RWPE1 (cell line): ENCODE data around the gene FGFR2.

ENCODE experiments used
- CTCF ChIA-PET: fragments of 350-600 bp; sonication (Branson Sonifier 250); formaldehyde crosslinking; extraction: SDS; loops from one replicate; lab custom pipeline; 2021; lab: Yijun Ruan, JAX
- POLR2A ChIA-PET: fragments of 400-600 bp; formaldehyde crosslinking; extraction: SDS; loops from one replicate; lab custom pipeline; 2020; ENCODE audit warnings: antibody characterized with exemption; ENCODE audit not compliant: low non-redundant PET; lab: Yijun Ruan, JAX
- DNase-seq: peaks from one replicate; pipeline ENCODE4 v3.0.0; 2012; ENCODE audit warnings: low spot score
- H3K27ac ChIP-seq: fragments of 450-650 bp; 2 replicates; pipeline ENCODE4 v1.5.1; 2017
- TF ChIP-seq, protein P1 (sequence below): fragments of 450-650 bp; conservative IDR thresholded peaks from 2 replicates; pipeline ENCODE4 v1.5.1; 2017; ENCODE audit warnings: low read depth, mild to moderate bottlenecking

FGFR2 gene

GRCh38 chr10:121440461-121440860 lies 157.8 kb downstream of the FGFR2 start:
- ChIA-PET CTCF (no interaction called here), POLR2A (no interaction called here)
- no peak for DNase-seq
- H3K27ac ChIP-seq, result no peak overlapping the region
- TF ChIP-seq, protein P1, sequence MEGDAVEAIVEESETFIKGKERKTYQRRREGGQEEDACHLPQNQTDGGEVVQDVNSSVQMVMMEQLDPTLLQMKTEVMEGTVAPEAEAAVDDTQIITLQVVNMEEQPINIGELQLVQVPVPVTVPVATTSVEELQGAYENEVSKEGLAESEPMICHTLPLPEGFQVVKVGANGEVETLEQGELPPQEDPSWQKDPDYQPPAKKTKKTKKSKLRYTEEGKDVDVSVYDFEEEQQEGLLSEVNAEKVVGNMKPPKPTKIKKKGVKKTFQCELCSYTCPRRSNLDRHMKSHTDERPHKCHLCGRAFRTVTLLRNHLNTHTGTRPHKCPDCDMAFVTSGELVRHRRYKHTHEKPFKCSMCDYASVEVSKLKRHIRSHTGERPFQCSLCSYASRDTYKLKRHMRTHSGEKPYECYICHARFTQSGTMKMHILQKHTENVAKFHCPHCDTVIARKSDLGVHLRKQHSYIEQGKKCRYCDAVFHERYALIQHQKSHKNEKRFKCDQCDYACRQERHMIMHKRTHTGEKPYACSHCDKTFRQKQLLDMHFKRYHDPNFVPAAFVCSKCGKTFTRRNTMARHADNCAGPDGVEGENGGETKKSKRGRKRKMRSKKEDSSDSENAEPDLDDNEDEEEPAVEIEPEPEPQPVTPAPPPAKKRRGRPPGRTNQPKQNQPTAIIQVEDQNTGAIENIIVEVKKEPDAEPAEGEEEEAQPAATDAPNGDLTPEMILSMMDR, result no peak

DNA sequence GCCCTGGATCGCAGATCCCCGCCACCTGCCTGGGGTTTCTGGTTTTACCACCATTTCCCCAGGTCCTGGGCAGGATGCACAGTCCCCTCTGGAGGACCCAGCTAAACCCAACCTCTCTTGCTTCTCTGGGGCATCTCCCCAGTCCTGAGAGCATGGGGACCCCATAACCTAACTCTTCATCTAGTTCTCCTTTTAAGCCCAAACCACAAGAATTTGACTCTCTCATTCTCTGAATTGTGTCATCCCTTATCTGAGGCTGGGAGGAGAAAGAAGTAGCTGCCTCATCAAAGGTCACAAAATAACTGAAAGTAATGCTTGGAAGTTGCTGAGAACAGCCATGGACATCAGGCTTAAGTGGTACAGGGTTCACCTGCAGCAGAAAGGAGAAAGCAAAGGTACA lies 159.9 kb downstream of the FGFR2 start:
- ChIA-PET CTCF (no interaction called here), POLR2A (no interaction called here)
- TF ChIP-seq, protein P1, result no peak
- no peak for DNase-seq
- no peak overlapping the region for H3K27ac ChIP-seq

- POLR2A ChIA-PET, result no interaction called here
- TF ChIP-seq, protein P1, result no peak
- H3K27ac ChIP-seq, result no peak overlapping the region
- DNase-seq, result no peak
- CTCF ChIA-PET, result interaction anchor here (0.6 to 0.7 kb wide), 2 partner anchors 51 to 55 kb away, joined by 3 to 7 read pairs; no protein-coding TSS in a partner anchor
Measured at GRCh38 chr10:121437596-121437995, 160.6 kb downstream of the FGFR2 start.

- POLR2A ChIA-PET, result no interaction called here
- TF ChIP-seq, protein P1, result no peak
- CTCF ChIA-PET, result interaction anchor here (0.6 kb wide), 1 partner anchor 50 kb away, joined by 7 read pairs; no protein-coding TSS in a partner anchor
- no peak for DNase-seq
- H3K27ac ChIP-seq, result no peak overlapping the region
Measured at GRCh38 chr10:121436630-121437341, 161.5 kb downstream of the FGFR2 start.

DNA sequence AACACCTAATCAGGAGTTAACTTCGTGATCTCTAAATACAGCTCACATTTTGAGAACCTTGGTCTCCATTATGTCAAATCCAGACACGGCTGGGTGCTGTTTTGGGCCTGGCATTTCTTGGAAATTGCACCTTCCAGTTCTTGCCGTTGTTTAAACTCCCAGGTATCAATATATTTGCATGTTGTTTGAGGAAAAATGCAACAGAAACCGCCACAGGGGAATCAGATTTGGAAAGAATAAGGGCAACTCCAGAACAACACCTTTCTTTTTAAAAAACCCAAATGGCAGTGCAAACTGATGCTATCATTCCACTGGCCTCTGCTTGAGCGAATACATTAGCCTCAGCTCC lies 162.0 kb downstream of the FGFR2 start:
- CTCF ChIA-PET, result no interaction called here
- TF ChIP-seq, protein P1, result no peak
- H3K27ac ChIP-seq, result no peak overlapping the region
- POLR2A ChIA-PET, result no interaction called here
- DNase-seq, result no peak

DNA sequence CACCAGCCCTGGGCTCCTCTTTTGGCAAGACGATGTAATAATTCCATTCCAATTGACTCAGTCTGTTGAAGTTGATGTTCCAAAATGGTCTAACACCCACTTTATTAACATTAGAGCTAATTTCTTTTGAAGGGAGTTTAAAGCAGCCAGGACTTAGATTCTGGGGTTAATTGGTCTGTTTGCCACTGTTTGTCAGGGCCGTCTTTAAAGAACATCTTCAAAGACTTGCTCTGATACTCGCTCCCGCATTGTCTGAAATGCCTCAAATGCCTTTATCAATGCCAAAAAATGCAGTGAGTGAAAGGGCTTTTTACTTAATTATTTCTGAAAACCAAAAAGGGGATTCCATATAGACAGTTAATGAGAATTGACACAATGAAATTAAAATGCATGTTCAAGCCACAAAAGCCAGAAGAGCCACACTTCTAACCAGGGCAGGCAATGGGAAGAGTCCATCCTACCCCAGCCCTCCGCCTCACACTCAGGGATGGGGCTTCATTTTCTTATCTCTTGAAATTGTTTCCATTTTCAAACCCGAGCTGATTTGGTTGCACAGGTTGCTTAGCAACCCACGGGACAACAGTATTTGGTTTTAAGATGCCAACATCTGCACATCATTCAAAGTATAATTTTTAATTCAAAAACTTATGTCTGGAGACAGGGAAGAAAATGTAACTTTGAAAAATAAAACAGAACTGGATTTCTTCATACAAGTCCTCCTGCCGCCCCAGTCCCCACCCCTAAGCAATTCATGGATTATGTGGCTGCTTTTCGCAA lies 163.0 kb downstream of the FGFR2 start:
- DNase-seq, result no peak
- TF ChIP-seq, protein P1, result no peak
- ChIA-PET CTCF (interaction anchor here (0.7 kb wide), 1 partner anchor 99 kb away, joined by 3 read pairs; no protein-coding TSS in a partner anchor), POLR2A (no interaction called here)
- no peak overlapping the region for H3K27ac ChIP-seq
